ENCODE results near the gene ACSL4. TPM values are rescaled to one million over a fixed set of nuclear protein-coding genes. Genes with fewer than 3 reads are reported as not detected.
"Not testable (repeated sequence)": the region's sequence is repeated elsewhere in the genome, so short reads cannot be mapped to it uniquely, and the experiment has no call there.

ACSL4 gene
- total RNA-seq, 6 experiments from 2014 or later, result 1.8 to 76.7 (median 5.3) TPM

DNA sequence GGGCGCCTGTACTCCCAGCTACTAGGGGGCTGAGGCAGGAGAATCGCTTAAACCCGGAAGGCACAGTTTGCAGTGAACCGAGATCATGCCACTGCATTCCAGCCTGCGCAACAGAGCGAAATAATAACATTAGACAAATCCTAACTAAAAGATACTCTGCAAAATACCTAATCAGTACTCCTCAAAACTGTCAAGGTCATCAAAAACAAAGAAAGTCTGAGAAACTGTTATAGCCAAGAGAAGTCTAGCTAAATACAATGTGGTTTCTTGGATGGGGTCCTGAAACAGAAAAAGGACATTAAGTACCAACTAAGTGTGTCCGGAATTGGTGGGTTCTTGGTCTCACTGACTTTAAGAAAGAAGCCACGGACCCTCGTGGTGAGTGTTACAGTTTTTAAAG, 14.6 kb upstream of the ACSL4 start:
- no peak overlapping the region for H3K4me3 ChIP-seq
- 78% methylated on average over 7 of the region's 9 CpGs for WGBS (ENCODE audit: insufficient coverage, low coverage, low lambda C conversion rate, missing lambda C conversion rate)
- DNase-seq (no peak), ATAC-seq (no peak)
- intact Hi-C loops (cut with DNase I), result no loop called here
- no peaks in the 10 kb centered on the region for H3K9me3 ChIP-seq
- TF ChIP-seq, protein P1, sequence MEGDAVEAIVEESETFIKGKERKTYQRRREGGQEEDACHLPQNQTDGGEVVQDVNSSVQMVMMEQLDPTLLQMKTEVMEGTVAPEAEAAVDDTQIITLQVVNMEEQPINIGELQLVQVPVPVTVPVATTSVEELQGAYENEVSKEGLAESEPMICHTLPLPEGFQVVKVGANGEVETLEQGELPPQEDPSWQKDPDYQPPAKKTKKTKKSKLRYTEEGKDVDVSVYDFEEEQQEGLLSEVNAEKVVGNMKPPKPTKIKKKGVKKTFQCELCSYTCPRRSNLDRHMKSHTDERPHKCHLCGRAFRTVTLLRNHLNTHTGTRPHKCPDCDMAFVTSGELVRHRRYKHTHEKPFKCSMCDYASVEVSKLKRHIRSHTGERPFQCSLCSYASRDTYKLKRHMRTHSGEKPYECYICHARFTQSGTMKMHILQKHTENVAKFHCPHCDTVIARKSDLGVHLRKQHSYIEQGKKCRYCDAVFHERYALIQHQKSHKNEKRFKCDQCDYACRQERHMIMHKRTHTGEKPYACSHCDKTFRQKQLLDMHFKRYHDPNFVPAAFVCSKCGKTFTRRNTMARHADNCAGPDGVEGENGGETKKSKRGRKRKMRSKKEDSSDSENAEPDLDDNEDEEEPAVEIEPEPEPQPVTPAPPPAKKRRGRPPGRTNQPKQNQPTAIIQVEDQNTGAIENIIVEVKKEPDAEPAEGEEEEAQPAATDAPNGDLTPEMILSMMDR (IDR thresholded peaks at IDR 0.05), result no peak
- TF ChIP-seq POLR2A (IDR thresholded peaks at IDR 0.05), result no peak
- H3K36me3 ChIP-seq, result no peaks in the 10 kb centered on the region
- no peak overlapping the region for H3K27ac ChIP-seq
- H3K4me1 ChIP-seq, result no peaks in the 10 kb centered on the region
- H3K27me3 ChIP-seq, result peaks cover 0 to 32% of the 10 kb centered on the region in 2 donors

DNA sequence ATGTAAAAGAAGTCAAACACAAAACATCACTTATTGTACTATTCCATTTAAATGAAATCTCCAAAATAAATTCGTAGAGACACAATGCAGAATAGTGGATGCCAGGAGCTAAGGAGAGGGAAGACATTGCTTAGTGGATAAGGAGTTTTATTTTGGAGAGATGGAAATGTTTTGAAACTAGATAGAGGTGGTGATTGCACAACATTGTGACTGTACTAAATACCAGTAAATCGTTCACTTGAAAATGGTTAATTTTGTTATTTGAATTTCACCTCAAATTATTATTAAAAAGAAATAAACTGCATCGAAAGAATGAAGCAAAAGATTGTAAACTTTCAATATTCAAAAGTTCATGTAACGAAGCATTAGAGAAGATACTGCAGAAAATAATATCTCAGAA, 9.7 kb upstream of the ACSL4 start:
- no peak overlapping the region for H3K27ac ChIP-seq
- WGBS (ENCODE audit: insufficient coverage, low coverage, low lambda C conversion rate, missing lambda C conversion rate), result 44% methylated on average over 4 of the region's 4 CpGs
- H3K27me3 ChIP-seq, result peaks cover 0 to 22% of the 10 kb centered on the region in 2 donors
- ATAC-seq, result no peak
- peaks cover 0 to 18% (median 3%) of the 10 kb centered on the region in 4 donors for H3K4me1 ChIP-seq
- TF ChIP-seq POLR2A (IDR thresholded peaks at IDR 0.05), result no peak
- TF ChIP-seq, protein P1 (IDR thresholded peaks at IDR 0.05), result no peak
- no peak for DNase-seq
- H3K36me3 ChIP-seq, result no peaks in the 10 kb centered on the region
- no peaks in the 10 kb centered on the region for H3K9me3 ChIP-seq
- no peak overlapping the region for H3K4me3 ChIP-seq
- intact Hi-C loops (cut with DNase I), result no loop called here

DNA sequence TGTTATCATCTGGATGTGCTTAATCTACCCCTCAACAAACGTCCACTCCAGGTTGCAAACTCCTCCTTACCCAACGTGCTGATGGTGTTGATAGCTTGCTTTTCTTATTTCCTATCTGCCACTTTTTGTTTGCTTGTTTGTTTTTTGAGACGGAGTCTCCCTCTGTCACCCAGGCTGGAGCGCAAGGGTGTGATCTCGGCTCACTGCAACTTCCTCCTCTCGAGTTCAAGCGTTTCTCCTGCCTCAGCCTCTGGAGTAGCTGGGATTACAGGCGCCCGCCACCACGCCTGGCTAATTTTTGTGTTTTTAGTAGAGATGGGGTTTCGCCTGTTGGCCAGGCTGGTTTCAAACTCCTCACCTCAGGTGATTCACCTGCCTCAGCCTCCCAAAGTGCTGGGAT, 7.8 kb upstream of the ACSL4 start:
- H3K4me3 ChIP-seq; H3K36me3 ChIP-seq; H3K9me3 ChIP-seq; intact Hi-C loops (cut with DNase I); DNase-seq: not testable (repeated sequence)
- Histone ChIP-seq H3K4me1 (peaks cover 0 to 18% (median 3%) of the 10 kb centered on the region in 4 donors), H3K27ac (peak overlapping the region in 1 of 3 donors; percentile 42), H3K27me3 (peaks cover 0 to 14% of the 10 kb centered on the region in 2 donors)
- peak in 2 of 4 donors; percentile 9 to 30 for ATAC-seq
- WGBS (ENCODE audit: insufficient coverage, low coverage, low lambda C conversion rate, missing lambda C conversion rate), result 30% methylated on average over 10 of the region's 11 CpGs

DNA sequence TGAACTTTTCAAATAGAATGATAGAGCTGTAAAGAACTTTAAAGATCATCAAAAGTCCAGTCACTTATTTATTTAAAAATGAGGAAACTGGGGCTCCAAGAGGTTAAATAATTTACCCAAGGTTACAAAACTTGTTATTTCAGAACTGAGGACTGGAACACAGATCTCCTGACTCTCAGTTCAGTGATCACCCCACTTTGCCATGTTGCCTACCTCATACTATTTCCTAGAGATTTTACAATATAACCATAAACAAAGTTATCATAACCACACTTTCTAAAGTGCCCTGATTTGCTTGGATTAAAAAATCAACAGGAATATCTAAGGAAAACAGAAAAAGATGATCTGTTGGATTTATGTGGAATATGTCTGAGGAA, 7.4 kb upstream of the ACSL4 start:
- no peaks in the 10 kb centered on the region for H3K36me3 ChIP-seq
- peaks cover 0 to 14% of the 10 kb centered on the region in 2 donors for H3K27me3 ChIP-seq
- peak overlapping the region in 1 of 3 donors; percentile 42 for H3K27ac ChIP-seq
- H3K4me1 ChIP-seq, result peaks cover 0 to 18% (median 3%) of the 10 kb centered on the region in 4 donors
- ATAC-seq (peak; percentile 44 to 64 (median 48)), DNase-seq (no peak)
- intact Hi-C loops (cut with DNase I), result no loop called here
- TF ChIP-seq POLR2A (IDR thresholded peaks at IDR 0.05), result no peak
- TF ChIP-seq, protein P1 (IDR thresholded peaks at IDR 0.05), result no peak
- no peaks in the 10 kb centered on the region for H3K9me3 ChIP-seq
- H3K4me3 ChIP-seq, result no peak overlapping the region

DNA sequence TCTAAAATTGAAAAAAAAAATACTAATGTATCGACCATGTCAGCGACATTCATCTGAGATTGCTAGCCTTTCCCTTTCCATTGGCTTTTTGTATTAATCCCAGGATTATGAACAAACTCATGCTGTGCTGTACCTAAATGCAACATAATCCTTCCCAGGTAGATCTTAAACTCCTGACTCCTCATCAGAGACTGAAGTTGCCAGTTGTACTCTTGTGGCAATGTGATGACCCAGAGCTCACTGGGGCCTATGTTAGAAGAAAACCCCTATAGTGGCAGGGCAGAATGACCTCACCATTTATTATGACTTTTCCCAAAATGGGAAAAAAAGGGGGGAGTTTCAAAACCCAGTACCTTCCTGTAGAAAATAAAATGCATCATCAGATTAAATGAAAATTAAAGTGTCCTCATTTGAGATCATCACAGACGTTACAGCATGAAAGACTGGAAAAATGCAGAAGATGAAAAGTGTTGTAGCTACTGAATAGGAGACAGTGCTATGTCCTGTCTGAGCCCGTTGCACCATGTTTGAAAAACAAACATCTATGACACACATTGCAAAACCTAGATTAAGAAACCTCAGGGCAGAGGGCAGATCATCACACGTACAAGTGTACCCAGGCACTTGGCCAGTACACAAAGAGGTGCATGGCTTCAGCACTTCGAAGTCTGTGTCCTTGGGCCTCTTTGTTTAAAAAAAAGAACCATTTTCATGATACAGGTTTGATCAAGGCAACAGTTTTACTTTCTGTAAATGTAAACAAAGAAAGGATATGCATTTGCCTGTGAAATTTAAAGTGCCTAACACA, 6.8 kb upstream of the ACSL4 start:
- intact Hi-C loops (cut with DNase I), result no loop called here
- Histone ChIP-seq H3K36me3 (no peaks in the 10 kb centered on the region), H3K4me1 (peaks cover 0 to 18% (median 3%) of the 10 kb centered on the region in 4 donors), H3K27me3 (peaks cover 0 to 10% of the 10 kb centered on the region in 2 donors), H3K4me3 (no peak overlapping the region), H3K27ac (peak overlapping the region in 1 of 3 donors; percentile 42), H3K9me3 (no peaks in the 10 kb centered on the region)
- DNase-seq, result peak; percentile 48 to 74 (median 62)
- WGBS (ENCODE audit: insufficient coverage, low coverage, low lambda C conversion rate, missing lambda C conversion rate), result 34% methylated on average over 6 of the region's 6 CpGs
- ATAC-seq, result peak; percentile 88 to 100 (median 97)
- TF ChIP-seq, protein P1 (IDR thresholded peaks at IDR 0.05), result no peak
- no peak for TF ChIP-seq POLR2A (IDR thresholded peaks at IDR 0.05)

All from right lobe of liver (tissue), 6 donors.